OCI-LY3 (cell line): ENCODE data around the gene PCDHGB6.
"Not testable (repeated sequence)": the region's sequence is repeated elsewhere in the genome, so short reads cannot be mapped to it uniquely, and the experiment has no call there.

Experiments used
- H2AFZ ChIP-seq: fragments of 200-600, 300-600 bp; shearing (Covaris generic); 2 replicates; pipeline ENCODE4 v1.6.0; 2014; ENCODE audit warnings: antibody characterized with exemption, low read depth, low read length
- H3K27ac ChIP-seq: fragments of 200-600, 300-600 bp; sonication (generic); 2 replicates; pipeline ENCODE4 v1.5.1; 2014; ENCODE audit warnings: mild to moderate bottlenecking, low read length, moderate library complexity, mixed read lengths
- H3K27me3 ChIP-seq: fragments of 200-600, 300-600 bp; sonication (generic); 2 replicates; pipeline ENCODE4 v1.6.1; 2014; ENCODE audit warnings: low read depth, low read length, mixed read lengths
- H3K36me3 ChIP-seq: fragments of 200-600, 300-600 bp; sonication (generic); replicated peaks from 2 replicates; pipeline ENCODE3; 2014; ENCODE audit warnings: low read depth, low read length, mixed read lengths
- H3K4me1 ChIP-seq: fragments of 300-600, 200-600 bp; sonication (generic); 2 replicates; pipeline ENCODE4 v1.6.1; 2014; ENCODE audit warnings: low read length, mixed read lengths
- H3K4me2 ChIP-seq: fragments of 200-600, 300-600 bp; sonication (generic); 2 replicates; pipeline ENCODE4 v1.6.1; 2014; ENCODE audit warnings: low read length, mixed read lengths
- H3K4me3 ChIP-seq: fragments of 300-600, 200-600 bp; sonication (generic); 2 replicates; pipeline ENCODE4 v1.5.1; 2014; ENCODE audit warnings: antibody characterized with exemption, mild to moderate bottlenecking, low read length, moderate library complexity
- H3K79me2 ChIP-seq: fragments of 300-600, 200-600 bp; shearing (Covaris generic); 2 replicates; pipeline ENCODE4 v1.6.1; 2014; ENCODE audit warnings: mild to moderate bottlenecking, low read length, mixed read lengths
- H3K9ac ChIP-seq: fragments of 300-600, 200-600 bp; shearing (Covaris generic); 2 replicates; pipeline ENCODE4 v1.6.0; 2014; ENCODE audit warnings: mild to moderate bottlenecking, low read length, moderate library complexity
- H3K9me3 ChIP-seq: fragments of 200-600, 300-600 bp; shearing (Covaris generic); 2 replicates; pipeline ENCODE4 v1.6.1; 2014; ENCODE audit warnings: low read length, mixed read lengths; ENCODE audit not compliant: insufficient read depth
- H4K20me1 ChIP-seq: fragments of 200-600, 300-600 bp; sonication (generic); 2 replicates; pipeline ENCODE4 v1.6.1; 2016; ENCODE audit warnings: low read length, mixed read lengths; ENCODE audit not compliant: insufficient read depth
- EZH2phosphoT487 ChIP-seq: fragments of 200-600 bp; shearing (Covaris generic); IDR thresholded peaks from 2 replicates; pipeline ENCODE4 v1.6.1; 2018; ENCODE audit warnings: antibody characterized with exemption, mixed run types, low read depth
- TF ChIP-seq, protein P1 (sequence below): fragments of 200-600, 300-600 bp; sonication (generic); IDR thresholded peaks from 2 replicates; pipeline ENCODE4 v1.5.1; 2014; ENCODE audit warnings: antibody characterized with exemption, low read length, low read depth

PCDHGB6 gene

DNA sequence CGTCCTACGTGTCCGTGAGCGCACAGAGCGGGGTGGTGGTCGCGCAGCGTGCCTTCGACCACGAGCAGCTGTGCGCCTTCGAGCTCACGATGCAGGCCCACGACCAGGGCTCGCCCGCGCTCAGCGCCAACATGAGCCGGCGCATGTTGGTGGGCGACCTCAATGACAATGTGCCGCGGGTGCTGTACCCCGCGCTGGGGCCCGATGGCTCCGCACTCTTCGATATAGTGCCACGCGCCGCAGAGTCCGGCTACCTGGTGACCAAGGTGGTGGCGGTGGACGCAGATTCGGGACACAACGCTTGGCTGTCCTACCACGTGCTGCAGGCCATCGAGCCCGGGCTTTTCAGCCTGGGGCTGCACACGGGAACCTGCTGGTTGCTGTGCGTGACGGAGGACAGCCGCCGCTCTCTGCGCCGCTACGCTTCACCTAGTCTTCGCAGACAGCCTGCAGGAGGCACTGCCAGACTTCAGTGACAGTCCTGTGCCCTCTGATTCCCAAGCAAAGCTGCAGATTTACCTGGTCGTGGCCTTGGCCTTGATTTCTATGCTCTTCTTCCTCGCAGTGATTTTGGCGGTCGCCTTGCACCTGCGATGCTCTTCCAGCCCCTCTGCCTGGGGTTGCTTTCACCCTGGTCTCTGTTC lies 20.1 kb downstream of the PCDHGB6 start:
- Histone ChIP-seq H3K9me3 (no peaks in the 10 kb centered on the region), H3K79me2 (no peaks in the 10 kb centered on the region), H3K9ac (no peak overlapping the region), H4K20me1 (no peaks in the 10 kb centered on the region), H3K4me3 (no peak overlapping the region), H3K27ac (no peak overlapping the region), H2AFZ (no peak overlapping the region), H3K4me2 (no peak overlapping the region), H3K27me3 (no peaks in the 10 kb centered on the region), H3K36me3 (no peaks in the 10 kb centered on the region), H3K4me1 (no peaks in the 10 kb centered on the region)
- no peak for TF ChIP-seq EZH2phosphoT487
- TF ChIP-seq, protein P1, sequence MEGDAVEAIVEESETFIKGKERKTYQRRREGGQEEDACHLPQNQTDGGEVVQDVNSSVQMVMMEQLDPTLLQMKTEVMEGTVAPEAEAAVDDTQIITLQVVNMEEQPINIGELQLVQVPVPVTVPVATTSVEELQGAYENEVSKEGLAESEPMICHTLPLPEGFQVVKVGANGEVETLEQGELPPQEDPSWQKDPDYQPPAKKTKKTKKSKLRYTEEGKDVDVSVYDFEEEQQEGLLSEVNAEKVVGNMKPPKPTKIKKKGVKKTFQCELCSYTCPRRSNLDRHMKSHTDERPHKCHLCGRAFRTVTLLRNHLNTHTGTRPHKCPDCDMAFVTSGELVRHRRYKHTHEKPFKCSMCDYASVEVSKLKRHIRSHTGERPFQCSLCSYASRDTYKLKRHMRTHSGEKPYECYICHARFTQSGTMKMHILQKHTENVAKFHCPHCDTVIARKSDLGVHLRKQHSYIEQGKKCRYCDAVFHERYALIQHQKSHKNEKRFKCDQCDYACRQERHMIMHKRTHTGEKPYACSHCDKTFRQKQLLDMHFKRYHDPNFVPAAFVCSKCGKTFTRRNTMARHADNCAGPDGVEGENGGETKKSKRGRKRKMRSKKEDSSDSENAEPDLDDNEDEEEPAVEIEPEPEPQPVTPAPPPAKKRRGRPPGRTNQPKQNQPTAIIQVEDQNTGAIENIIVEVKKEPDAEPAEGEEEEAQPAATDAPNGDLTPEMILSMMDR, result no peak

DNA sequence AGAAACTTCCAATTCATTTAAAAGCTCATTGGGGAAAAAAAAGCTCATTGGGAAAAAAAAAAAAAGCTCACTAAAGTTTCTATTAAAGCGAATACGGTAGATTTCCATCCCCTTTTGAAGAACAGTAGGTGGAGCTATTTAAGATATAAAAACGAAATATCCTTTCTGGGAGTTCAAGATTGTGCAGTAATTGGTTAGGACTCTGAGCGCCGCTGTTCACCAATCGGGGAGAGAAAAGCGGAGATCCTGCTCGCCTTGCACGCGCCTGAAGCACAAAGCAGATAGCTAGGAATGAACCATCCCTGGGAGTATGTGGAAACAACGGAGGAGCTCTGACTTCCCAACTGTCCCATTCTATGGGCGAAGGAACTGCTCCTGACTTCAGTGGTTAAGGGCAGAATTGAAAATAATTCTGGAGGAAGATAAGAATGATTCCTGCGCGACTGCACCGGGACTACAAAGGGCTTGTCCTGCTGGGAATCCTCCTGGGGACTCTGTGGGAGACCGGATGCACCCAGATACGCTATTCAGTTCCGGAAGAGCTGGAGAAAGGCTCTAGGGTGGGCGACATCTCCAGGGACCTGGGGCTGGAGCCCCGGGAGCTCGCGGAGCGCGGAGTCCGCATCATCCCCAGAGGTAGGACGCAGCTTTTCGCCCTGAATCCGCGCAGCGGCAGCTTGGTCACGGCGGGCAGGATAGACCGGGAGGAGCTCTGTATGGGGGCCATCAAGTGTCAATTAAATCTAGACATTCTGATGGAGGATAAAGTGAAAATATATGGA lies 22.7 kb downstream of the PCDHGB6 start, which contains the start of gene PCDHGA12:
Gene PCDHGA12 (plus strand): TSS at position 176 of the 782 bp plus-strand sequence. CDS start 253 bp downstream, at position 429.
- Histone ChIP-seq H3K4me1 (no peaks in the 10 kb centered on the region), H3K27ac (no peak within 1 kb of the TSS), H3K4me3 (no peak within 1 kb of the TSS), H4K20me1 (no peaks in the 10 kb centered on the region), H3K9me3 (no peaks in the 10 kb centered on the region), H3K27me3 (no peaks in the 10 kb centered on the region), H3K79me2 (no peaks in the 10 kb centered on the region), H2AFZ (no peak within 1 kb of the TSS), H3K9ac (no peak within 1 kb of the TSS), H3K36me3 (no peaks in the 10 kb centered on the region), H3K4me2 (no peak within 1 kb of the TSS)
- TF ChIP-seq, protein P1, result no peak
- no peak for TF ChIP-seq EZH2phosphoT487

DNA sequence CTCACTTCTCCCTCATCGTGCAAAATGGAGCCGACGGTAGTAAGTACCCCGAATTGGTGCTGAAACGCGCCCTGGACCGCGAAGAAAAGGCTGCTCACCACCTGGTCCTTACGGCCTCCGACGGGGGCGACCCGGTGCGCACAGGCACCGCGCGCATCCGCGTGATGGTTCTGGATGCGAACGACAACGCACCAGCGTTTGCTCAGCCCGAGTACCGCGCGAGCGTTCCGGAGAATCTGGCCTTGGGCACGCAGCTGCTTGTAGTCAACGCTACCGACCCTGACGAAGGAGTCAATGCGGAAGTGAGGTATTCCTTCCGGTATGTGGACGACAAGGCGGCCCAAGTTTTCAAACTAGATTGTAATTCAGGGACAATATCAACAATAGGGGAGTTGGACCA lies 23.5 kb downstream of the PCDHGB6 start:
- no peaks in the 10 kb centered on the region for H3K27me3 ChIP-seq
- no peaks in the 10 kb centered on the region for H3K79me2 ChIP-seq
- no peaks in the 10 kb centered on the region for H3K4me1 ChIP-seq
- H3K27ac ChIP-seq, result no peak overlapping the region
- no peak for TF ChIP-seq EZH2phosphoT487
- TF ChIP-seq, protein P1, result no peak
- no peak overlapping the region for H3K9ac ChIP-seq
- H3K36me3 ChIP-seq, result no peaks in the 10 kb centered on the region
- no peaks in the 10 kb centered on the region for H4K20me1 ChIP-seq
- no peak overlapping the region for H2AFZ ChIP-seq
- no peaks in the 10 kb centered on the region for H3K9me3 ChIP-seq
- H3K4me3 ChIP-seq, result no peak overlapping the region
- H3K4me2 ChIP-seq, result no peak overlapping the region

DNA sequence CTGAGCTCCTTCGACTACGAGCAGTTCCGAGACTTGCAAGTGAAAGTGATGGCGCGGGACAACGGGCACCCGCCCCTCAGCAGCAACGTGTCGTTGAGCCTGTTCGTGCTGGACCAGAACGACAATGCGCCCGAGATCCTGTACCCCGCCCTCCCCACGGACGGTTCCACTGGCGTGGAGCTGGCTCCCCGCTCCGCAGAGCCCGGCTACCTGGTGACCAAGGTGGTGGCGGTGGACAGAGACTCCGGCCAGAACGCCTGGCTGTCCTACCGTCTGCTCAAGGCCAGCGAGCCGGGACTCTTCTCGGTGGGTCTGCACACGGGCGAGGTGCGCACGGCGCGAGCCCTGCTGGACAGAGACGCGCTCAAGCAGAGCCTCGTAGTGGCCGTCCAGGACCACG lies 24.5 kb downstream of the PCDHGB6 start:
- not testable (repeated sequence) for H2AFZ ChIP-seq, H4K20me1 ChIP-seq, H3K79me2 ChIP-seq, H3K4me2 ChIP-seq, H3K9ac ChIP-seq, H3K27ac ChIP-seq, H3K36me3 ChIP-seq, H3K27me3 ChIP-seq, H3K9me3 ChIP-seq, H3K4me1 ChIP-seq, H3K4me3 ChIP-seq

DNA sequence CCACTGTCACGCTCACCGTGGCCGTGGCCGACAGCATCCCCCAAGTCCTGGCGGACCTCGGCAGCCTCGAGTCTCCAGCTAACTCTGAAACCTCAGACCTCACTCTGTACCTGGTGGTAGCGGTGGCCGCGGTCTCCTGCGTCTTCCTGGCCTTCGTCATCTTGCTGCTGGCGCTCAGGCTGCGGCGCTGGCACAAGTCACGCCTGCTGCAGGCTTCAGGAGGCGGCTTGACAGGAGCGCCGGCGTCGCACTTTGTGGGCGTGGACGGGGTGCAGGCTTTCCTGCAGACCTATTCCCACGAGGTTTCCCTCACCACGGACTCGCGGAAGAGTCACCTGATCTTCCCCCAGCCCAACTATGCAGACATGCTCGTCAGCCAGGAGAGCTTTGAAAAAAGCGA lies 24.9 kb downstream of the PCDHGB6 start:
- not testable (repeated sequence) for H3K9me3 ChIP-seq, H3K36me3 ChIP-seq, H3K27me3 ChIP-seq, H4K20me1 ChIP-seq, H3K4me1 ChIP-seq, H3K9ac ChIP-seq, H3K79me2 ChIP-seq, H3K4me3 ChIP-seq, H2AFZ ChIP-seq, H3K27ac ChIP-seq, H3K4me2 ChIP-seq
